Smooth muscle cell (in vitro differentiated cells): Measurements from ENCODE around the gene FAM20C. TPM values are rescaled to one million over a fixed set of nuclear protein-coding genes. Genes with fewer than 3 reads are reported as not detected.

Experiments used
- DNase-seq: peaks from one replicate; lab custom pipeline; 2025; ENCODE audit not compliant: unreplicated experiment; lab: John Stamatoyannopoulos, UW
- H2AFZ ChIP-seq: fragments of 200-600 bp; sonication (generic); 2 replicates; pipeline ENCODE4 v1.6.0; 2016; ENCODE audit warnings: antibody characterized with exemption, low read depth, mild to moderate bottlenecking
- H3F3A ChIP-seq: fragments of 200-600 bp; sonication (generic); 2 replicates; pipeline ENCODE4 v1.6.0; 2017; ENCODE audit warnings: antibody characterized with exemption, low read depth
- H3K27ac ChIP-seq: fragments of 200-600 bp; sonication (generic); 2 replicates; pipeline ENCODE4 v1.5.1; 2016; ENCODE audit warnings: low read depth, mild to moderate bottlenecking
- H3K27me3 ChIP-seq: fragments of 200-600 bp; sonication (generic); 2 replicates; pipeline ENCODE4 v1.6.1; 2016; ENCODE audit warnings: low read depth, mild to moderate bottlenecking
- H3K36me3 ChIP-seq: fragments of 200-600 bp; sonication (generic); 2 replicates; pipeline ENCODE4 v1.5.1; 2016; ENCODE audit warnings: low read depth
- H3K4me1 ChIP-seq: fragments of 200-600 bp; sonication (generic); 2 replicates; pipeline ENCODE4 v1.5.1; 2016; ENCODE audit warnings: low read depth
- H3K4me2 ChIP-seq: fragments of 200-600 bp; sonication (generic); 2 replicates; pipeline ENCODE4 v1.6.0; 2016; ENCODE audit warnings: mild to moderate bottlenecking
- H3K4me3 ChIP-seq: fragments of 200-600 bp; sonication (generic); 2 replicates; pipeline ENCODE4 v1.5.1; 2016; ENCODE audit warnings: mild to moderate bottlenecking
- H3K79me2 ChIP-seq: fragments of 200-600 bp; sonication (generic); 2 replicates; pipeline ENCODE4 v1.6.0; 2016; ENCODE audit warnings: low read depth, mild to moderate bottlenecking
- H3K9ac ChIP-seq: fragments of 200-600 bp; sonication (generic); 2 replicates; pipeline ENCODE4 v1.6.0; 2016; ENCODE audit warnings: low read depth
- H3K9me3 ChIP-seq: fragments of 200-600 bp; sonication (generic); replicated peaks from 2 replicates; pipeline ENCODE4 v1.5.1; 2016; ENCODE audit warnings: low read depth
- H4K20me1 ChIP-seq: fragments of 200-600 bp; sonication (generic); 2 replicates; pipeline ENCODE4 v1.6.0; 2016; ENCODE audit warnings: low read depth
- WGBS: methylation state at CpG from one replicate; pipeline ENCODE4 v1.1.7; 2016; ENCODE audit warnings: low lambda C conversion rate; 5-methylcytosine and 5-hydroxymethylcytosine counted together
- polyA plus RNA-seq: library from polyadenylated mRNA; unstranded; fragments of >200 nt; fragmentation: Nextera tagmentation; extraction: Ambion mirVana; gene quantifications from 2 replicates; pipeline ENCODE4 v1.2.1, GENCODE V29; 2016
- total RNA-seq: library from RNA; depleted of rRNA; stranded (reverse); fragments of >200 nt; gene quantifications from 2 replicates; pipeline ENCODE4 v1.2.3, GENCODE V29; 2014
- TF ChIP-seq, protein P1 (sequence below): fragments of 200-600 bp; sonication (generic); IDR thresholded peaks from 2 replicates; pipeline ENCODE4 v1.5.1; 2017; ENCODE audit warnings: borderline replicate concordance, mild to moderate bottlenecking, antibody characterized with exemption; ENCODE audit not compliant: insufficient read depth, poor library complexity, severe bottlenecking

The FAM20C gene
- total and polyA plus RNA-seq, 2 experiments from 2014 or later = 5.6 to 6.2 TPM

DNA sequence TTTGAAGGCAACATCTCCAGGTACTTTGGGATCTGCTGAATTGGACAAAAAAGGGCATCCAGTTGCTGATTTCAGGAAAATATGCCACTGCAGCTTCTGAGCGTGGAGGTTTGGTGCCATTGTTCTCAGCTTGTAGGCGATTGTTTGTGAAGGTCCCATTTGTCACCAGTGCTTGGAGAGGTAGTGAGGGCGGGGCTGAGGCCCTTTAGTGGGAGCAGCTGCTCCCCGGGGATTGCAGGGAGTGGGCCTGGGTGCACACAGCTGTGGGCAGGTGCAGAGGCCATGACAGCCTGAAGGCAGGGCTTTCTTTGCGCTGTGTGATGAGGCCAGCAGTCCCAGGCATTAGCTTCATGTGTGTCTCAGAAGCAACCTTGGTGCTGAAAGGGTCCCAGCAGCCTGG lies 3.9 kb downstream of the FAM20C start:
- Histone ChIP-seq H3K4me3 (no peak overlapping the region), H3K9me3 (no peaks in the 10 kb centered on the region), H3K27me3 (no peaks in the 10 kb centered on the region), H3K4me1 (peaks cover 15% of the 10 kb centered on the region), H2AFZ (no peak overlapping the region), H3K4me2 (no peak overlapping the region), H3K27ac (no peak overlapping the region), H3F3A (no peaks in the 10 kb centered on the region), H3K79me2 (no peaks in the 10 kb centered on the region), H4K20me1 (peaks cover 26% of the 10 kb centered on the region), H3K36me3 (no peaks in the 10 kb centered on the region), H3K9ac (no peak overlapping the region)
- WGBS = 98% methylated on average over 5 of the region's 5 CpGs
- TF ChIP-seq, protein P1, sequence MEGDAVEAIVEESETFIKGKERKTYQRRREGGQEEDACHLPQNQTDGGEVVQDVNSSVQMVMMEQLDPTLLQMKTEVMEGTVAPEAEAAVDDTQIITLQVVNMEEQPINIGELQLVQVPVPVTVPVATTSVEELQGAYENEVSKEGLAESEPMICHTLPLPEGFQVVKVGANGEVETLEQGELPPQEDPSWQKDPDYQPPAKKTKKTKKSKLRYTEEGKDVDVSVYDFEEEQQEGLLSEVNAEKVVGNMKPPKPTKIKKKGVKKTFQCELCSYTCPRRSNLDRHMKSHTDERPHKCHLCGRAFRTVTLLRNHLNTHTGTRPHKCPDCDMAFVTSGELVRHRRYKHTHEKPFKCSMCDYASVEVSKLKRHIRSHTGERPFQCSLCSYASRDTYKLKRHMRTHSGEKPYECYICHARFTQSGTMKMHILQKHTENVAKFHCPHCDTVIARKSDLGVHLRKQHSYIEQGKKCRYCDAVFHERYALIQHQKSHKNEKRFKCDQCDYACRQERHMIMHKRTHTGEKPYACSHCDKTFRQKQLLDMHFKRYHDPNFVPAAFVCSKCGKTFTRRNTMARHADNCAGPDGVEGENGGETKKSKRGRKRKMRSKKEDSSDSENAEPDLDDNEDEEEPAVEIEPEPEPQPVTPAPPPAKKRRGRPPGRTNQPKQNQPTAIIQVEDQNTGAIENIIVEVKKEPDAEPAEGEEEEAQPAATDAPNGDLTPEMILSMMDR = no peak
- DNase-seq = no peak

DNA sequence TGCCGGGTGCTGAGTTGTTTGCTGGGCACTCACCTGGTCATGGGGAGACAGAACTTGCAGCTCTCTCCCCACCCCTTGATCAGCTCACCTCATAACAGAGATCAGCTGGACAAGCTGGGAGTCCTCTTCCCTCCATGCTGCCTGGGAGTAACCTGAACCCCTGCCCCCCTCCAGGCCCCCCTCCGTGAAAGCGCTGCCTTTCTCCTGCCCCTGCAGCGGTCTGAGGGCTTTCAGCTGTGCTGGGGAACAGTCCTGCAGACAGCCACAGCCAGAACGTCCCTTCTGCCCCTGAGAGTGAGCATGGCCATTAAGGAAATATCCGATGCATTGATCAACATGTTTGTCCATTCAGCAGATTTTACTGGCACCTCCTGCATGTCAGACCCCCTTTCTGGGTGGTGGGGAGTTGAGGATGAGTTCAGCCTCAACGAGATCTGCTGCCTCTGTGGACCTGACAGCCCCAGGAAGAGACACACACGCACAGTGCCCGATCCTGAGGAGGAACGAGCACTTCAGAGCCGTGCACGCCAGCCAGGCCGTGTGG lies 4.5 kb downstream of the FAM20C start:
- WGBS = 80% methylated on average over 13 of the region's 13 CpGs
- Histone ChIP-seq H4K20me1 (peaks cover 26% of the 10 kb centered on the region), H3K9me3 (no peaks in the 10 kb centered on the region), H2AFZ (no peak overlapping the region), H3K9ac (no peak overlapping the region), H3F3A (no peaks in the 10 kb centered on the region), H3K4me2 (no peak overlapping the region), H3K4me3 (no peak overlapping the region), H3K27me3 (no peaks in the 10 kb centered on the region), H3K4me1 (peaks cover 15% of the 10 kb centered on the region), H3K36me3 (no peaks in the 10 kb centered on the region), H3K79me2 (no peaks in the 10 kb centered on the region), H3K27ac (no peak overlapping the region)
- no peak for DNase-seq
- TF ChIP-seq, protein P1 = no peak

DNA sequence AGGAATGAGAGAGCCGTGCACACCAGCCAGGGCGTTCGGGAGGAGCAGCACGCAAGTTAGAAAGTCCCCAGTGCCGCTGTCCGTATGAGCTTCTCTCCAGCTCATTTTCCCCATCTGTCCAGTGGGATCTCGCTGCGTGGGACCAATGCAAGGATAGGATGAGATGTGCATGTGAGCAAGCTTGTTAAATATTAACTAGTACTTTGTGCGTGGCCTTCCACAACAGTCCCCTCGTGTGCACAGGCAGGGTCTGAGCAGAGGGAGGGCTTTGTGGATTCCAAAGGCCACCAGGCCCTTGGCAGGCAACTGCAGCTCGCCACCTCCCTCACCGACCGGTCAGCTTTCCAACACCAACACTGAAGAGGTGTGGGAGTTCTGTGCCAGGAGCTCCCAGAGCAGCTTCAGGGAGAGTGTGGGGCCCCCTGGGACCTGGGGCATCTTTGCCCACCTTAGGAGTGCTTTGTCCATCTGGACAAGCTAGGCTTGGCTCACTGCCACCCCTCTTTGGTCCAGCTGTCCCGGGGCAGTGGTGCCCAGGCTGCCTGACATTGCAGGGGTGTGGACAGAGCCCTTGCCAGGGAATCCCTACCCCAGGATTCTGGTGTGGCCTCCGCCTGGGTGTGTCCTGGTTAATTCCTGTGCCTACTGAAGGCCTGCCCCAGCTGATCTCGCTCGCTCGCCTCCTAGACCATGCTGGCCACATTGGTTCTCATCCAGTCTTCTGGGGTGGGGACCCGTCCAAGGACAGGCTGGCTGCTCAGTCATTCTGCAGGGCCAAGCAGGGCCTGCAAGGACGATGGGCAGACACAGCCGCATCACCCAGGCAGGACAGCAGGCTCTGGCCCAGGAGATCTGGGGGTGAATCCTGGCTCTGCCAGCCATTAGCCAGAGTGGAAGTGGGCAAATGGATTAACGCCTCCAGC lies 5.3 kb downstream of the FAM20C start:
- 94% methylated on average over 21 of the region's 22 CpGs for WGBS
- Histone ChIP-seq H3K27ac (no peak overlapping the region), H3K4me1 (peaks cover 15% of the 10 kb centered on the region), H3K9ac (no peak overlapping the region), H4K20me1 (peaks cover 26% of the 10 kb centered on the region), H3K9me3 (no peaks in the 10 kb centered on the region), H3K27me3 (no peaks in the 10 kb centered on the region), H3K4me2 (no peak overlapping the region), H2AFZ (no peak overlapping the region), H3K79me2 (no peaks in the 10 kb centered on the region), H3K4me3 (no peak overlapping the region), H3K36me3 (no peaks in the 10 kb centered on the region), H3F3A (no peaks in the 10 kb centered on the region)
- TF ChIP-seq, protein P1 = no peak
- DNase-seq = no peak
